ENCODE data around the gene ABLIM1.

Gene ABLIM1

GRCh38 chr10:114664127-114664526 lies 6.1 kb upstream of the ABLIM1 start:
- Histone ChIP-seq H3K27me3 (ENCODE audit: control insufficient read depth in 2 of 2, insufficient read depth in 2 of 2, low read length in 2 of 2) (no peaks in the 10 kb centered on the region), H3K9me3 (ENCODE audit: control insufficient read depth in 2 of 2, low read length in 2 of 2) (no peaks in the 10 kb centered on the region), H3K4me1 (ENCODE audit: control insufficient read depth in 2 of 2, insufficient read depth in 2 of 2, low read length in 2 of 2) (peaks cover 0 to 9% of the 10 kb centered on the region in 2 donors), H3K4me3 (ENCODE audit: low read length in 2 of 2) (no peak overlapping the region), H3K36me3 (ENCODE audit: control insufficient read depth in 2 of 2, insufficient read depth in 2 of 2, low read length in 2 of 2) (no peaks in the 10 kb centered on the region), H3K27ac (ENCODE audit: low read depth in 2 of 2, low read length in 2 of 2) (no peak overlapping the region), H3K9ac (ENCODE audit: low read depth in 1 of 2, low read length in 2 of 2) (no peak overlapping the region)

- no peaks in the 10 kb centered on the region for H3K36me3 ChIP-seq (ENCODE audit: control insufficient read depth in 2 of 2, insufficient read depth in 2 of 2, low read length in 2 of 2)
- no peak overlapping the region for H3K9ac ChIP-seq (ENCODE audit: low read depth in 1 of 2, low read length in 2 of 2)
- no peaks in the 10 kb centered on the region for H3K27me3 ChIP-seq (ENCODE audit: control insufficient read depth in 2 of 2, insufficient read depth in 2 of 2, low read length in 2 of 2)
- H3K4me3 ChIP-seq (ENCODE audit: low read length in 2 of 2): no peak overlapping the region
- H3K9me3 ChIP-seq (ENCODE audit: control insufficient read depth in 2 of 2, low read length in 2 of 2): no peaks in the 10 kb centered on the region
- H3K27ac ChIP-seq (ENCODE audit: low read depth in 2 of 2, low read length in 2 of 2): no peak overlapping the region
- H3K4me1 ChIP-seq (ENCODE audit: control insufficient read depth in 2 of 2, insufficient read depth in 2 of 2, low read length in 2 of 2): peaks cover 0 to 9% of the 10 kb centered on the region in 2 donors
Observed at GRCh38 chr10:114663626-114664025, 5.6 kb upstream of the ABLIM1 start.

GRCh38 chr10:114662646-114663217 lies 4.7 kb upstream of the ABLIM1 start:
- no peaks in the 10 kb centered on the region for H3K9me3 ChIP-seq (ENCODE audit: control insufficient read depth in 2 of 2, low read length in 2 of 2)
- H3K4me1 ChIP-seq (ENCODE audit: control insufficient read depth in 2 of 2, insufficient read depth in 2 of 2, low read length in 2 of 2): peaks cover 0 to 9% of the 10 kb centered on the region in 2 donors
- no peak overlapping the region for H3K9ac ChIP-seq (ENCODE audit: low read depth in 1 of 2, low read length in 2 of 2)
- no peaks in the 10 kb centered on the region for H3K27me3 ChIP-seq (ENCODE audit: control insufficient read depth in 2 of 2, insufficient read depth in 2 of 2, low read length in 2 of 2)
- no peak overlapping the region for H3K4me3 ChIP-seq (ENCODE audit: low read length in 2 of 2)
- no peak overlapping the region for H3K27ac ChIP-seq (ENCODE audit: low read depth in 2 of 2, low read length in 2 of 2)
- no peaks in the 10 kb centered on the region for H3K36me3 ChIP-seq (ENCODE audit: control insufficient read depth in 2 of 2, insufficient read depth in 2 of 2, low read length in 2 of 2)

- Histone ChIP-seq H3K9me3 (ENCODE audit: control insufficient read depth in 2 of 2, low read length in 2 of 2) (no peaks in the 10 kb centered on the region), H3K36me3 (ENCODE audit: control insufficient read depth in 2 of 2, insufficient read depth in 2 of 2, low read length in 2 of 2) (no peaks in the 10 kb centered on the region), H3K4me1 (ENCODE audit: control insufficient read depth in 2 of 2, insufficient read depth in 2 of 2, low read length in 2 of 2) (peaks cover 0 to 9% of the 10 kb centered on the region in 2 donors), H3K9ac (ENCODE audit: low read depth in 1 of 2, low read length in 2 of 2) (no peak overlapping the region), H3K4me3 (ENCODE audit: low read length in 2 of 2) (no peak overlapping the region), H3K27me3 (ENCODE audit: control insufficient read depth in 2 of 2, insufficient read depth in 2 of 2, low read length in 2 of 2) (no peaks in the 10 kb centered on the region), H3K27ac (ENCODE audit: low read depth in 2 of 2, low read length in 2 of 2) (no peak overlapping the region)
Observed at GRCh38 chr10:114661212-114661880, 3.3 kb upstream of the ABLIM1 start.

- no peak overlapping the region for H3K9ac ChIP-seq (ENCODE audit: low read depth in 1 of 2, low read length in 2 of 2)
- H3K4me1 ChIP-seq (ENCODE audit: control insufficient read depth in 2 of 2, insufficient read depth in 2 of 2, low read length in 2 of 2): peaks cover 0 to 21% of the 10 kb centered on the region in 2 donors
- no peak overlapping the region for H3K27ac ChIP-seq (ENCODE audit: low read depth in 2 of 2, low read length in 2 of 2)
- no peaks in the 10 kb centered on the region for H3K9me3 ChIP-seq (ENCODE audit: control insufficient read depth in 2 of 2, low read length in 2 of 2)
- H3K27me3 ChIP-seq (ENCODE audit: control insufficient read depth in 2 of 2, insufficient read depth in 2 of 2, low read length in 2 of 2): no peaks in the 10 kb centered on the region
- H3K4me3 ChIP-seq (ENCODE audit: low read length in 2 of 2): no peak overlapping the region
- H3K36me3 ChIP-seq (ENCODE audit: control insufficient read depth in 2 of 2, insufficient read depth in 2 of 2, low read length in 2 of 2): no peaks in the 10 kb centered on the region
Observed at GRCh38 chr10:114655671-114656070, 2.4 kb downstream of the ABLIM1 start.

- H3K4me3 ChIP-seq (ENCODE audit: low read length in 2 of 2): no peak overlapping the region
- no peaks in the 10 kb centered on the region for H3K27me3 ChIP-seq (ENCODE audit: control insufficient read depth in 2 of 2, insufficient read depth in 2 of 2, low read length in 2 of 2)
- no peaks in the 10 kb centered on the region for H3K9me3 ChIP-seq (ENCODE audit: control insufficient read depth in 2 of 2, low read length in 2 of 2)
- H3K36me3 ChIP-seq (ENCODE audit: control insufficient read depth in 2 of 2, insufficient read depth in 2 of 2, low read length in 2 of 2): no peaks in the 10 kb centered on the region
- no peak overlapping the region for H3K9ac ChIP-seq (ENCODE audit: low read depth in 1 of 2, low read length in 2 of 2)
- H3K27ac ChIP-seq (ENCODE audit: low read depth in 2 of 2, low read length in 2 of 2): no peak overlapping the region
- H3K4me1 ChIP-seq (ENCODE audit: control insufficient read depth in 2 of 2, insufficient read depth in 2 of 2, low read length in 2 of 2): peaks cover 0 to 23% of the 10 kb centered on the region in 2 donors
Observed at GRCh38 chr10:114654822-114655575, 3.1 kb downstream of the ABLIM1 start.

GRCh38 chr10:114653926-114654325 lies 4.1 kb downstream of the ABLIM1 start:
- no peaks in the 10 kb centered on the region for H3K36me3 ChIP-seq (ENCODE audit: control insufficient read depth in 2 of 2, insufficient read depth in 2 of 2, low read length in 2 of 2)
- H3K27ac ChIP-seq (ENCODE audit: low read depth in 2 of 2, low read length in 2 of 2): no peak overlapping the region
- H3K9me3 ChIP-seq (ENCODE audit: control insufficient read depth in 2 of 2, low read length in 2 of 2): no peaks in the 10 kb centered on the region
- no peak overlapping the region for H3K4me3 ChIP-seq (ENCODE audit: low read length in 2 of 2)
- H3K9ac ChIP-seq (ENCODE audit: low read depth in 1 of 2, low read length in 2 of 2): no peak overlapping the region
- no peaks in the 10 kb centered on the region for H3K27me3 ChIP-seq (ENCODE audit: control insufficient read depth in 2 of 2, insufficient read depth in 2 of 2, low read length in 2 of 2)
- peaks cover 0 to 32% of the 10 kb centered on the region in 2 donors for H3K4me1 ChIP-seq (ENCODE audit: control insufficient read depth in 2 of 2, insufficient read depth in 2 of 2, low read length in 2 of 2)

- Histone ChIP-seq H3K4me3 (ENCODE audit: low read length in 2 of 2) (no peak overlapping the region), H3K9ac (ENCODE audit: low read depth in 1 of 2, low read length in 2 of 2) (no peak overlapping the region), H3K36me3 (ENCODE audit: control insufficient read depth in 2 of 2, insufficient read depth in 2 of 2, low read length in 2 of 2) (no peaks in the 10 kb centered on the region), H3K4me1 (ENCODE audit: control insufficient read depth in 2 of 2, insufficient read depth in 2 of 2, low read length in 2 of 2) (peaks cover 0 to 43% of the 10 kb centered on the region in 2 donors), H3K9me3 (ENCODE audit: control insufficient read depth in 2 of 2, low read length in 2 of 2) (no peaks in the 10 kb centered on the region), H3K27me3 (ENCODE audit: control insufficient read depth in 2 of 2, insufficient read depth in 2 of 2, low read length in 2 of 2) (no peaks in the 10 kb centered on the region), H3K27ac (ENCODE audit: low read depth in 2 of 2, low read length in 2 of 2) (peak overlapping the region; percentile 19 to 62)
Observed at GRCh38 chr10:114652402-114653368, 5.4 kb downstream of the ABLIM1 start.

GRCh38 chr10:114650831-114651230 lies 7.2 kb downstream of the ABLIM1 start:
- Histone ChIP-seq H3K4me3 (ENCODE audit: low read length in 2 of 2) (no peak overlapping the region), H3K9ac (ENCODE audit: low read depth in 1 of 2, low read length in 2 of 2) (no peak overlapping the region), H3K36me3 (ENCODE audit: control insufficient read depth in 2 of 2, insufficient read depth in 2 of 2, low read length in 2 of 2) (no peaks in the 10 kb centered on the region), H3K4me1 (ENCODE audit: control insufficient read depth in 2 of 2, insufficient read depth in 2 of 2, low read length in 2 of 2) (peaks cover 9 to 50% of the 10 kb centered on the region in 2 donors), H3K27ac (ENCODE audit: low read depth in 2 of 2, low read length in 2 of 2) (no peak overlapping the region), H3K27me3 (ENCODE audit: control insufficient read depth in 2 of 2, insufficient read depth in 2 of 2, low read length in 2 of 2) (no peaks in the 10 kb centered on the region), H3K9me3 (ENCODE audit: control insufficient read depth in 2 of 2, low read length in 2 of 2) (no peaks in the 10 kb centered on the region)

Data from mucosa of rectum (tissue), 2 donors.